WTC11 (cell line): ENCODE results near the gene HTR7.

Experiments used
- ATF1 ChIP-seq: sonication (generic); formaldehyde crosslinking; IDR thresholded peaks from 2 replicates; pipeline ENCODE4 v1.8.1; 2023; ENCODE audit warnings: mild to moderate bottlenecking, moderate library complexity, missing genetic modification reagents
- CTCF ChIP-seq: fragments of 200-600 bp; IDR thresholded peaks from 2 replicates; pipeline ENCODE4 v1.8.0; 2022; ENCODE audit warnings: antibody characterized with exemption
- JUN ChIP-seq: sonication (generic); formaldehyde crosslinking; IDR thresholded peaks from 2 replicates; pipeline ENCODE4 v1.8.0; 2023; ENCODE audit warnings: mild to moderate bottlenecking, missing genetic modification reagents
- SP1 ChIP-seq: sonication (generic); formaldehyde crosslinking; conservative IDR thresholded peaks from 2 replicates; pipeline ENCODE4 v1.8.1; 2022; ENCODE audit warnings: missing genetic modification reagents
- TEAD4 ChIP-seq: sonication (generic); formaldehyde crosslinking; IDR thresholded peaks from 2 replicates; pipeline ENCODE4 v1.8.0; 2022; ENCODE audit warnings: mild to moderate bottlenecking, missing genetic modification reagents
- TP53 ChIP-seq: sonication (generic); formaldehyde crosslinking; IDR thresholded peaks from 2 replicates; pipeline ENCODE4 v1.8.1; 2023; ENCODE audit warnings: mild to moderate bottlenecking, missing genetic modification reagents
- USF2 ChIP-seq: sonication (generic); formaldehyde crosslinking; IDR thresholded peaks from 2 replicates; pipeline ENCODE4 v1.8.1; 2023; ENCODE audit warnings: mild to moderate bottlenecking, missing genetic modification reagents, moderate library complexity
- ZNF138 ChIP-seq: sonication (generic); formaldehyde crosslinking; conservative IDR thresholded peaks from 2 replicates; pipeline ENCODE4 v1.8.1; 2022; ENCODE audit warnings: mild to moderate bottlenecking, moderate library complexity, missing genetic modification reagents

GRCh38 chr10:90723416-90724068 lies 134.3 kb downstream of the HTR7 start:
- TF ChIP-seq JUN (CRISPR knock-in tag) (no peak), SP1 (CRISPR knock-in tag) (no peak), ZNF138 (CRISPR knock-in tag) (no peak), ATF1 (CRISPR knock-in tag) (no peak), CTCF (no peak), TP53 (CRISPR knock-in tag) (no peak), USF2 (CRISPR knock-in tag) (no peak), TEAD4 (no peak)
